H9 (cell line): Measurements from ENCODE around the gene SART1. TPM values are rescaled to one million over a fixed set of nuclear protein-coding genes. Genes with fewer than 3 reads are reported as not detected.

Experiments
- DNase-seq: peaks from one replicate; pipeline ENCODE4 v3.0.0-alpha.2; 2017
- H2AFZ ChIP-seq: one replicate; pipeline ENCODE4 v1.6.1; 2013; ENCODE audit warnings: mild to moderate bottlenecking, low read length, control low read depth, moderate library complexity
- H2AK5ac ChIP-seq: 2 replicates; pipeline ENCODE4 v1.6.1; 2013; ENCODE audit warnings: low read length, control low read depth, mixed read lengths; ENCODE audit not compliant: insufficient read length
- H2BK120ac ChIP-seq: one replicate; pipeline ENCODE4 v1.6.1; 2013; ENCODE audit warnings: low read depth, mild to moderate bottlenecking, low read length, control low read depth, inconsistent platforms; ENCODE audit not compliant: poor library complexity, severe bottlenecking
- H2BK12ac ChIP-seq: 2 replicates; pipeline ENCODE4 v1.6.1; 2013; ENCODE audit warnings: low read length, control low read depth, mixed read lengths, low read depth; ENCODE audit not compliant: insufficient read length
- H2BK15ac ChIP-seq: 2 replicates; pipeline ENCODE4 v1.6.1; 2013; ENCODE audit warnings: low read depth, low read length, control low read depth
- H2BK20ac ChIP-seq: one replicate; pipeline ENCODE4 v1.6.1; 2013; ENCODE audit warnings: low read depth, mild to moderate bottlenecking, low read length, control low read depth, inconsistent platforms; ENCODE audit not compliant: poor library complexity, severe bottlenecking
- H2BK5ac ChIP-seq: 2 replicates; pipeline ENCODE4 v1.6.1; 2013; ENCODE audit warnings: low read length, control low read depth, mixed read lengths; ENCODE audit not compliant: insufficient read length
- H3K14ac ChIP-seq: 2 replicates; pipeline ENCODE4 v1.6.1; 2013; ENCODE audit warnings: low read length, control low read depth; ENCODE audit not compliant: insufficient read depth
- H3K18ac ChIP-seq: 2 replicates; pipeline ENCODE4 v1.6.1; 2013; ENCODE audit warnings: low read depth, mild to moderate bottlenecking, mixed read lengths, low read length, control low read depth; ENCODE audit not compliant: insufficient read length
- H3K23ac ChIP-seq: 2 replicates; pipeline ENCODE4 v1.6.1; 2013; ENCODE audit warnings: low read length, control low read depth, mixed read lengths, low read depth; ENCODE audit not compliant: insufficient read length
- H3K23me2 ChIP-seq: 2 replicates; pipeline ENCODE4 v1.6.1; 2013; ENCODE audit warnings: low read depth, mild to moderate bottlenecking, mixed read lengths, low read length, control low read depth; ENCODE audit not compliant: insufficient read length, poor library complexity, severe bottlenecking
- H3K27ac ChIP-seq: 2 replicates; pipeline ENCODE4 v1.5.1; 2013; ENCODE audit warnings: low read length, control low read depth, mixed read lengths, low read depth; ENCODE audit not compliant: insufficient read length
- H3K27me3 ChIP-seq: 2 replicates; pipeline ENCODE4 v1.6.1; 2013; ENCODE audit warnings: low read length, control low read depth, inconsistent platforms; ENCODE audit not compliant: insufficient read depth
- H3K4ac ChIP-seq: 2 replicates; pipeline ENCODE4 v1.6.1; 2013; ENCODE audit warnings: low read depth, mild to moderate bottlenecking, control low read depth, inconsistent platforms, low read length, moderate library complexity
- H3K4me1 ChIP-seq: 2 replicates; pipeline ENCODE4 v1.6.1; 2013; ENCODE audit warnings: low read length, control low read depth, inconsistent platforms; ENCODE audit not compliant: insufficient read depth
- H3K4me2 ChIP-seq: 2 replicates; pipeline ENCODE4 v1.6.1; 2013; ENCODE audit warnings: low read length, control low read depth, mixed read lengths; ENCODE audit not compliant: insufficient read length, insufficient read depth
- H3K56ac ChIP-seq: 2 replicates; pipeline ENCODE4 v1.6.1; 2013; ENCODE audit warnings: low read depth, mild to moderate bottlenecking, mixed read lengths, low read length, control low read depth; ENCODE audit not compliant: insufficient read length
- H3K79me1 ChIP-seq: 2 replicates; pipeline ENCODE4 v1.6.1; 2013; ENCODE audit warnings: low read depth, mild to moderate bottlenecking, moderate library complexity, low read length, control low read depth, inconsistent platforms; ENCODE audit not compliant: insufficient read depth, poor library complexity, severe bottlenecking
- H3K79me2 ChIP-seq: 2 replicates; pipeline ENCODE4 v1.6.1; 2013; ENCODE audit warnings: low read length, control low read depth, inconsistent platforms; ENCODE audit not compliant: insufficient read depth
- H3K9ac ChIP-seq: 2 replicates; pipeline ENCODE4 v1.6.1; 2013; ENCODE audit warnings: low read length, control low read depth, mixed read lengths; ENCODE audit not compliant: insufficient read length; ENCODE audit errors: extremely low read depth
- H3K9me3 ChIP-seq: one replicate; pipeline ENCODE4 v1.6.1; 2013; ENCODE audit warnings: low read depth, low read length, inconsistent platforms; ENCODE audit not compliant: control insufficient read depth
- H3T11ph ChIP-seq: one replicate; pipeline ENCODE4 v1.6.1; 2013; ENCODE audit warnings: mild to moderate bottlenecking, low read length, control low read depth, inconsistent platforms
- H4K20me1 ChIP-seq: one replicate; pipeline ENCODE4 v1.6.1; 2013; ENCODE audit not compliant: control insufficient read depth, insufficient read length, insufficient read depth
- H4K5ac ChIP-seq: 2 replicates; pipeline ENCODE4 v1.6.1; 2013; ENCODE audit warnings: low read depth, mild to moderate bottlenecking, mixed read lengths, low read length, control low read depth; ENCODE audit not compliant: insufficient read length
- H4K8ac ChIP-seq: replicated peaks from 2 replicates; pipeline ENCODE4 v1.6.1; 2013; ENCODE audit warnings: low read length, control low read depth, mixed read lengths, low read depth; ENCODE audit not compliant: insufficient read length
- H4K91ac ChIP-seq: 2 replicates; pipeline ENCODE4 v1.6.1; 2013; ENCODE audit warnings: low read depth, mild to moderate bottlenecking, moderate library complexity, mixed read lengths, low read length, control low read depth; ENCODE audit not compliant: insufficient read length
- H3K27ac Mint-ChIP-seq, 3 experiments: 2 replicates in 2 of 3; 3 replicates in 1 of 3; pipeline ENCODE4 v1.8.0; 2020 to 2021; ENCODE audit warnings: mixed read lengths in 3 of 3, mild to moderate bottlenecking in 1 of 3, moderate library complexity in 1 of 3
- H3K27me3 Mint-ChIP-seq: 2 replicates; pipeline ENCODE4 v1.8.0; 2021; ENCODE audit warnings: low read depth, mild to moderate bottlenecking, moderate library complexity, mixed read lengths
- H3K36me3 Mint-ChIP-seq, 3 experiments: 2 replicates in 2 of 3; 3 replicates in 1 of 3; pipeline ENCODE4 v1.8.0; 2020 to 2021; ENCODE audit warnings: low read depth in 3 of 3, mixed read lengths in 3 of 3; ENCODE audit not compliant: insufficient read depth in 1 of 3
- H3K4me1 Mint-ChIP-seq, 2 experiments: 2 replicates each; pipeline ENCODE4 v1.8.0; 2020; ENCODE audit warnings: mixed read lengths in 2 of 2
- H3K4me3 Mint-ChIP-seq, 2 experiments: 2 replicates in 1 of 2; 3 replicates in 1 of 2; pipeline ENCODE4 v1.8.0; 2020 to 2021; ENCODE audit warnings: mild to moderate bottlenecking in 2 of 2, mixed read lengths in 2 of 2, moderate library complexity in 1 of 2
- H3K9me3 Mint-ChIP-seq, 2 experiments: 2 replicates in 1 of 2; 3 replicates in 1 of 2; pipeline ENCODE4 v1.8.0; 2020; ENCODE audit warnings: mild to moderate bottlenecking in 2 of 2, mixed read lengths in 2 of 2, moderate library complexity in 1 of 2
- WGBS: extraction: QIAGEN DNeasy Blood & Tissue Kit; methylation state at CpG from one replicate; pipeline ENCODE4 v1.1.7; 2013; ENCODE audit warnings: missing lambda C conversion rate, low lambda C conversion rate, mixed read lengths; ENCODE audit not compliant: insufficient read length; ENCODE audit errors: extremely low coverage; 5-methylcytosine and 5-hydroxymethylcytosine counted together
- total RNA-seq: library from RNA; stranded (reverse); gene quantifications from 2 replicates; pipeline ENCODE4 v1.2.1, GENCODE V29; 2021
- TF ChIP-seq, protein P1 (sequence below): fragments of 200-600 bp; sonication (generic); conservative IDR thresholded peaks from 3 replicates; pipeline ENCODE4 v1.8.0; 2021; ENCODE audit warnings: antibody characterized with exemption, mild to moderate bottlenecking

The SART1 gene
- total RNA-seq, 1 experiment from 2014 or later: 52.0 TPM

DNA sequence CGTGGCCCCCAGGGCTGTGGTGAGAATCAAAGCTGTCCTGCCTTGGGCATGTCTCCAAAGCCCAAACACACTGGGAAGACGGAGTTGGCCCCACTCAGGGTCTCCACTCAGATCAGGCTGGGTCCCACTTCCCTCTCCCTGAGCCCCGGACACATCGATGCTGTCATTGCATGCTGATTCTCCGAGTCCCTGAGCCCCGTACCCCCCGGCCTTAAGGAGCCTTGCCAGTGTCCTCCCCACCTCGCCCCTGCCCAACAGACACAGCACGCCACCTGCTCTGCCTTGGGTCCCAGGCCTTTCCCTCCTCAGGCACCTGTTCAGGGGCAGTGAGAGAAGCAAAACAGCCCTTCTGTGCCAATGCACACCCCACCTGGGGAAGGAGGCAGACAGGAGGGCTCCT is 25.8 kb downstream of the SART1 start:
- H2BK12ac ChIP-seq: no peak overlapping the region
- no peak overlapping the region for H2AFZ ChIP-seq
- Mint-ChIP-seq H3K9me3 (no peaks in the 10 kb centered on the region), H3K27me3 (no peaks in the 10 kb centered on the region; the same call in 1 of the 2 replicates), H3K4me3 (no peak overlapping the region), H3K36me3 (peaks cover 0 to 7% (median 0%) of the 10 kb centered on the region in 3 experiments; a peak in 2 of 7 replicates), H3K4me1 (peaks cover 0 to 2% of the 10 kb centered on the region in 2 experiments; a peak in 1 of 4 replicates), H3K27ac (peak overlapping the region in 1 of 3 experiments; percentile 44; a peak in 1 of 7 replicates)
- no peak overlapping the region for H3K14ac ChIP-seq
- no peak overlapping the region for H3K56ac ChIP-seq
- H2AK5ac ChIP-seq: no peak overlapping the region
- DNase-seq: no peak
- H3K27ac ChIP-seq: no peak overlapping the region
- no CpG with 5 or more reads among the region's 9 CpGs for WGBS
- no peaks in the 10 kb centered on the region for H3K79me1 ChIP-seq
- no peak overlapping the region for H2BK5ac ChIP-seq
- H4K91ac ChIP-seq: no peak overlapping the region
- no peak overlapping the region for H3K4me2 ChIP-seq
- H4K5ac ChIP-seq: no peak overlapping the region
- H3K9me3 ChIP-seq: no peaks in the 10 kb centered on the region
- no peak overlapping the region for H2BK120ac ChIP-seq
- no peaks in the 10 kb centered on the region for H3K4me1 ChIP-seq
- no peaks in the 10 kb centered on the region for H3K23me2 ChIP-seq
- no peaks in the 10 kb centered on the region for H3K79me2 ChIP-seq
- no peaks in the 10 kb centered on the region for H4K20me1 ChIP-seq
- no peak overlapping the region for H3K18ac ChIP-seq
- no peaks in the 10 kb centered on the region for H3K27me3 ChIP-seq
- H3T11ph ChIP-seq: no peak overlapping the region
- H3K4ac ChIP-seq: no peak overlapping the region; the same call in 1 of the 2 replicates
- no peak overlapping the region for H2BK20ac ChIP-seq
- no peak overlapping the region for H2BK15ac ChIP-seq
- H4K8ac ChIP-seq: no peak overlapping the region
- no peak overlapping the region for H3K23ac ChIP-seq
- H3K9ac ChIP-seq: no peak overlapping the region
- TF ChIP-seq, protein P1, sequence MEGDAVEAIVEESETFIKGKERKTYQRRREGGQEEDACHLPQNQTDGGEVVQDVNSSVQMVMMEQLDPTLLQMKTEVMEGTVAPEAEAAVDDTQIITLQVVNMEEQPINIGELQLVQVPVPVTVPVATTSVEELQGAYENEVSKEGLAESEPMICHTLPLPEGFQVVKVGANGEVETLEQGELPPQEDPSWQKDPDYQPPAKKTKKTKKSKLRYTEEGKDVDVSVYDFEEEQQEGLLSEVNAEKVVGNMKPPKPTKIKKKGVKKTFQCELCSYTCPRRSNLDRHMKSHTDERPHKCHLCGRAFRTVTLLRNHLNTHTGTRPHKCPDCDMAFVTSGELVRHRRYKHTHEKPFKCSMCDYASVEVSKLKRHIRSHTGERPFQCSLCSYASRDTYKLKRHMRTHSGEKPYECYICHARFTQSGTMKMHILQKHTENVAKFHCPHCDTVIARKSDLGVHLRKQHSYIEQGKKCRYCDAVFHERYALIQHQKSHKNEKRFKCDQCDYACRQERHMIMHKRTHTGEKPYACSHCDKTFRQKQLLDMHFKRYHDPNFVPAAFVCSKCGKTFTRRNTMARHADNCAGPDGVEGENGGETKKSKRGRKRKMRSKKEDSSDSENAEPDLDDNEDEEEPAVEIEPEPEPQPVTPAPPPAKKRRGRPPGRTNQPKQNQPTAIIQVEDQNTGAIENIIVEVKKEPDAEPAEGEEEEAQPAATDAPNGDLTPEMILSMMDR: no peak
